GM18519 (cell line): ENCODE results near the gene NFAM1.

Experiments used
- ATAC-seq: cut with Tn5 transposase; IDR thresholded peaks from one replicate; pipeline ENCODE4 v1.9.1; 2021; ENCODE audit warnings: mild to moderate bottlenecking, moderate library complexity; ENCODE audit not compliant: unreplicated experiment, low FRiP score

The NFAM1 gene

GRCh38 chr22:42440728-42441127 is 8.5 kb upstream of the NFAM1 start:
- ATAC-seq, result no peak

DNA sequence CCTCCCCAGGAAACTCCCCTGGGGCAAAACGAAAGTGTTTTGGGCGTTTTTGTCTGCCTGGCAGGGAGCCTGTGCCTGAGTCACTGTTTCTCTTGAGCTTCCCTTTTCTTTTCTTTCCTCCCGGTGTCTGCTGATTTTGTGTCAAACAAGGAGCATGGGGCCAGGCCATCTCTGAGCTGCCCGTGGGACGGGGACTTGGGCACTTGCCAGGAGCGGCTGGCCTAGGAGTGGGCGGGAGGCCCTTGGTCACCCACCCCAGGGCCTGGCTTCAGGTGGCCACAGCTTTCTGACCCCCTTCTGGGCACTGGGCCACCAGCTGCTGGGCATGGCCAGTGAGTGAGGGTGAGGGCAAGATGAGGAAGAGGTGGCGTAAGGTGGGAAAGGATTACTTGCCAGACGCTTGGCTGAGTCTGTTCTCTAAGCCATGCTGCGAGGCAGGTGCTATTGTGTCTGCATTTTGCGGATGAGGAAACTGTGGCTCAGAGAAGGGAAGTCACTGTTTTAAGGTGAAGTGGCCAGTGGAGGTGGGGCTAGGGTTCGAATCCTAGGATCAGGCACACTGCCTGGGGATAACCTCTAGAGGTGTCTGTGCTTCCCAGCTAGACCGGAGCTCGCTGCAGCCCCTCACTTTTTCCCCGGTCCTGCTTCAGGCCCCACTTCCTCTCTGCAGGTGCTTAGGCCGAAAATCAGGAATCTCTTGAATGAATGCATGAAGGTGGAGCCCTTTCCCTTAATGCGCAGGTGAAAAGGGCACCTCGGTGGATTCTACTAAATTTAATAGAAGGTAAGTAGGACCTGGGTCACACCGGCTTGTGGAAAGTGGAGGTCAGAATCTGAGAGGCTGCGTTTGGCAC is 7.8 kb upstream of the NFAM1 start:
- ATAC-seq, result no peak

DNA sequence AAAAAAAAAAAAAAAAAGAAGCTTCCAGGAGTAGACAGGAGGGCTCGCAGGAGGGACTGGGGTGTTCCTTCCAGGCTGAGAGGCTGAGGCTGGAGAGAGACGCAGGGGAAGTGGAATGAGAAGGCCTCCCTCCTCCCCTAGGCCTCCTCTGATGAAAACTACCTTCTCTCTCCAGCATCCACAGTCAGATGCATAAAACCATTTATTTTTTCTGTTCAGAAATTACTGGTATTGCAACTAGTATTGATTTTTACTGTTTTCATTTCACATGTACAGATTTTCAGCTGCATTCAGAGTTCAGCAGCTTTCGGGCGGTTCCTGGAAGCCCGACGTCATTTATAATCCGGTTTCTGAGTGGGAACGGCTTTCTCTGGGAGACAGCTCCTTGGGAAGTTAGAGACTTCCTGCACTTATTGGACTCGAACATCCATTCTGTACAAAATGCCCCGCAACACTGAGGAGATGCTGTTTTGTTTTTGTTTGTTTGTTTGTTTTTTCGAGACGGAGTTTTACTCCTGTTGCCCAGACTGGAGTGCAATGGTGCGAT is 6.9 kb upstream of the NFAM1 start:
- ATAC-seq, result no peak

GRCh38 chr22:42438293-42438650 is 6.1 kb upstream of the NFAM1 start:
- no peak for ATAC-seq

GRCh38 chr22:42437488-42438292 is 5.5 kb upstream of the NFAM1 start:
- ATAC-seq, result no peak

- no peak for ATAC-seq
These were observed 4.2 kb upstream of the NFAM1 start for GRCh38 chr22:42436404-42436803.

DNA sequence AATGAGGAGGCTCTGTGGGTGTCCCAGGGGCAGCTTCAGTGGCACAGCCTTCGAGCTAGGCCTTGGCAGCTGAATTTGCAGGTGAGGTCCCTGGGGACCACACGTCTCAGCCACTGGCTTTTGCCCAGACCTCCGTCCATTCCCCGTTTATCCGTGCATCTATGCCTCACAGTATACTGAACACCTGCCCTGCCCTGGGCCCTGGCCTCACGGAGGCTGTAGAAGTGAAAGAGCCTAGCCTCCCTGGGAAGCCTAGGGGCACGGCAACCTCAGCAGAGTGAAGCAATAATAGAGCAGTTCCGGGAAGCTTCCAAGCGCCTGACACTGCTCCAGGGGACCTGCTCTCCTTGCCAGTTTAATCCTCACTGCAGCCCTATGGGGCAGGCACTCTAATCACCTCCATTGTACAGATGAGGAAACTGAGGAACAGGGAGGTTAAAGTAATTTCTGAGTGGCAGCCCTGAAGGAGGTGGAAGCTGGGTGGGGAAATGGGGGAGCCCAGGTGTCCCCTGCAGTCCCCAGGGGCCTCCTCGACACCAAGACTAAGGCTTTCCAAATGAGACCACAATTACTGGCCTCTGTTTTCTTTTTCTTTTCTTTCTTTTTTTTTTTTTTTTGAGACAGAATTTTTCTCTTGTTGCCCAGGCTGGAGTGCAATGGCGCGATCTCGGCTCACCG is 2.7 kb upstream of the NFAM1 start:
- ATAC-seq, result no peak

- no peak for ATAC-seq
These were observed 1.8 kb upstream of the NFAM1 start for GRCh38 chr22:42433754-42434682.

GRCh38 chr22:42432818-42433217 is 615 bp upstream of the NFAM1 start:
- no peak for ATAC-seq

GRCh38 chr22:42431401-42432019 is 693 bp downstream of the NFAM1 start:
- ATAC-seq, result no peak

- ATAC-seq, result no peak
These were observed 1.6 kb downstream of the NFAM1 start for GRCh38 chr22:42430528-42431125.

GRCh38 chr22:42428760-42429159 is 3.4 kb downstream of the NFAM1 start:
- ATAC-seq, result no peak

DNA sequence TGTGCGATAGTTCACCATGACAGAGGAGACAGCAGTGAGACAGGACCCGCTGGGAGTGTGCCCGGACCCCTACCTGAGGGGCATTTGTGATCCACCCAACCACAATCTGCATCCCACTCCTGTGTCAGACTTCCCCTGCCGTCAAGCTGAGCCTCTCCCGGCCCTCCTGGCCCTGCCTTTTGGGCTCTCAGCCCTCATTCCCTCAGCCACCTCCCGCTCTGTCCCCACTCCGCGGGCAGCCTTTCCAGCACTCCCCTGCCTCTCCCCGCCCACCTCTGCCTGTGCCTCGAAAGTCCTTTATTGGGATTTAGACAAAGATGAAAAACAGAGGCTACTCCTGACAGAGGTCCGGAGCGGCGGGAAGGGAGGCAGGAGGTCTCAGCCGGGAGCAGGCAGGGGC is 4.2 kb downstream of the NFAM1 start:
- no peak for ATAC-seq

DNA sequence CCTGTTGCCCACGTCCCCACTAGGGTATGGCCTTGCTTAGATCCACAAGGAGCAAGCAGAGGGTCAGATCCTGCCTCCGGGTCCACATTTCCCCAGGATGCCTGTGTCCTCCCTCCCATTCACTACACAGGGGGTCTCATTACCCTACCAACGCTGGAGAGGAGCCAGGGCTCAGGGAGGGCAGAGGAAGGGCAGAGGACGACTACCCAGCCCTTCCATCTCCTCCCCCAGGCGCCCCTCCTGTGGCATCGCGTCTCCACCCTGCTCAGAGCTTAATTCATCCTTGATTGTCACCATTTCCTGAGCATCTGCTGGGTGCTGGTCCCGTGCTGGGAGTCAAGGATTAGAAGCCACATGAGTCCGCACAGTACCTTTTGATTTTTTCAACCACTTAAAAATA is 5.0 kb downstream of the NFAM1 start:
- ATAC-seq, result no peak

DNA sequence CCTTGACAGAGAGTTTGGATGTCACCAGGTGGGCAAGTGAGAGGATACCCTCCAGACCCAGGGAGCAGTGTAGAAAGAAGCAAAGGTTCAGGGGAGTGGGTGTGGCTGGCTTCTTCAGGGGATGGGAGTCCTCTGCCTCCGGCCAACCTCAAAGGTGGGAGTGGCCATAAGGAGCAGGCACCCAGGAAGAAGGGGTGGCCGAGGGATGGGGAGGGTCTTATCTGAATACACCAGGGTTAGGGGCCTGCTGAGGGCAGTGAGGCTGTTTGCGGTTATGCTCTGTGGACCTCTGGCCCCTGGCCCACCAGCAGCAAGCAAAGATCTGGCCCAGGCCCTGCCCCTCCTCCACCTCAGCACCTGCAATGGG is 6.2 kb downstream of the NFAM1 start:
- no peak for ATAC-seq

- ATAC-seq, result no peak
These were observed 6.7 kb downstream of the NFAM1 start for GRCh38 chr22:42425337-42425988.

- ATAC-seq, result no peak
These were observed 12.8 kb downstream of the NFAM1 start for GRCh38 chr22:42419243-42419881.

DNA sequence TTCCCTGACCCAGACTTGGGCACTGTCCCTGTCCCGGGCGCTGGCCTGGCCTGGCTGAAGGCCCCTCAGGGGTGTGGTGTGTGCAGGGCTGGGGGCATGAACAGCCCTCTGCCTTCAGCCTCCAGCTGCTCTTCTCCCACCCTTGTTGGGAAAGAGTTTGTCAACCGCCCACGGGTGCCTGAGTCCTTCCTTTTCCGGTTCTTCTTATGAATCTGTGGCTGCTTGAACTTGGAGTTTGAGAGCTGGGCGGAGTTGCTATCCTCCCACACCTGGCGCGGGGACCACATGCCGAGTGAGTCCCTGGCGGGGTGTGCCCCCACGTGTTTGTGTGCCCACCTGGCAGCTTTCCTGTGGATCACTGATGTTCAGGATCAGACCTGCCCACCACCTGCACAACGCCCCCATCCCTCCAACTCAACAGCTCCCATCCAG is 13.4 kb downstream of the NFAM1 start:
- ATAC-seq, result no peak
